GM12891 (cell line): ENCODE data around the gene TRPV2.

ENCODE experiments used
- DNase-seq: peaks from one replicate; pipeline ENCODE4 v3.0.0; 2011; ENCODE audit warnings: low spot score; ENCODE audit not compliant: insufficient read length
- FAIRE-seq: peaks from 2 replicates; lab custom pipeline; 2011; peaks lifted over from hg19 to GRCh38; lab: Jason Lieb, UNC
- PAX5 ChIP-seq: IDR thresholded peaks from 2 replicates; pipeline ENCODE4 v1.6.1; 2011; ENCODE audit warnings: low read length, moderate library complexity, mild to moderate bottlenecking; ENCODE audit not compliant: insufficient read depth, severe bottlenecking
- POLR2A ChIP-seq: IDR thresholded peaks from 2 replicates; pipeline ENCODE4 v1.6.1; 2011; ENCODE audit warnings: low read depth, low read length, control low read depth
- POLR2AphosphoS5 ChIP-seq: IDR thresholded peaks from 2 replicates; pipeline ENCODE4 v1.6.1; 2011; ENCODE audit warnings: low read depth, low read length, control low read depth
- POU2F2 ChIP-seq: IDR thresholded peaks from 2 replicates; pipeline ENCODE4 v1.6.1; 2011; ENCODE audit warnings: low read depth, mild to moderate bottlenecking, control low read depth, low read length, moderate library complexity
- SPI1 ChIP-seq: IDR thresholded peaks from 2 replicates; pipeline ENCODE4 v1.6.1; 2011; ENCODE audit warnings: low read depth, low read length, control low read depth
- TAF1 ChIP-seq: IDR thresholded peaks from 2 replicates; pipeline ENCODE4 v1.6.1; 2011; ENCODE audit warnings: low read depth, low read length, control low read depth

The TRPV2 gene

DNA sequence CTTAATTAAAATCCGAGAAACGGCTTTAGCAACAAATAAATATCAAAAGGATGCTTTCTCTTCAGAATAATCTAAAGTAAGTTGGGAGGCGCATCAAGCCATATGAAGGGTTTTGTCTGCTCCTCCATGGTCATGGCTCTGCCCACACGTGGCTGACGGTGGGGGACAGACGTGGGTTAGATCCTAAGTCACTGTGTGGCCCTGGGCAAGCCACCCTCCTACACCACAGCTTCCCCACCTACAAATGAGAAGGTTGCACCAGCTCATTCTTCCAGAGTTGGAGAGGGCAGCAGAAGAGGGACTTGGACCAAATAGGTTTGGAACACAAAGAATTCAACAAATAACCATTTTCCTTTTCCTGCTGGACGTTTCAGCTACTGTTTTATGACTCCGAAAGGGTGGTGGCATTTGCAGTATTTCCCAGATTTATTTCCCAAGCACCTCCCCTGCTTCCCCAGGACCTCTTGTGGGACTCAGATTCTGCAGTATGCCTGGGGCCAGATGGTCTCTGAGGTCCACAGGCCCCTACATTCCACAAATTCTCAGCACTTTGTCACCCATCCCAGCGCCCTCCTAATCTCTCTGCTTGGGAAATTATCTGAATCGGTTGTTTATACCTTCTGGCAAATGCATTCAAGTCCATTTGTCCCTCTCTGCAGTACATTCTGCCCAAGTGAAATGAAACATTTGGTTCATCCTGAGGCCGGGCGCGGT lies 58.8 kb downstream of the TRPV2 start:
- no peak for FAIRE-seq
- DNase-seq, result no peak
- TF ChIP-seq POLR2A (no peak), POU2F2 (no peak), POLR2AphosphoS5 (no peak), PAX5 (no peak), SPI1 (no peak), TAF1 (no peak)

- DNase-seq (no peak), FAIRE-seq (no peak)
- TF ChIP-seq PAX5 (no peak), POLR2A (no peak), POLR2AphosphoS5 (no peak), POU2F2 (no peak), SPI1 (no peak), TAF1 (no peak)
Measured at GRCh38 chr17:16475179-16475704, 59.9 kb downstream of the TRPV2 start.

GRCh38 chr17:16477255-16477654 lies 61.9 kb downstream of the TRPV2 start:
- no peak for TF ChIP-seq POU2F2
- TF ChIP-seq POLR2A, result no peak
- no peak for TF ChIP-seq PAX5
- TF ChIP-seq TAF1, result no peak
- no peak for TF ChIP-seq SPI1
- no peak for TF ChIP-seq POLR2AphosphoS5
- FAIRE-seq, result no peak

GRCh38 chr17:16477666-16478065 lies 62.3 kb downstream of the TRPV2 start:
- DNase-seq, result no peak
- TF ChIP-seq PAX5 (no peak), POLR2A (no peak), TAF1 (no peak), SPI1 (no peak), POLR2AphosphoS5 (no peak), POU2F2 (no peak)
- FAIRE-seq, result no peak

More at GRCh38 chr17:16477255-16477654, 61.9 kb downstream of the TRPV2 start:
- DNase-seq, result no peak

DNA sequence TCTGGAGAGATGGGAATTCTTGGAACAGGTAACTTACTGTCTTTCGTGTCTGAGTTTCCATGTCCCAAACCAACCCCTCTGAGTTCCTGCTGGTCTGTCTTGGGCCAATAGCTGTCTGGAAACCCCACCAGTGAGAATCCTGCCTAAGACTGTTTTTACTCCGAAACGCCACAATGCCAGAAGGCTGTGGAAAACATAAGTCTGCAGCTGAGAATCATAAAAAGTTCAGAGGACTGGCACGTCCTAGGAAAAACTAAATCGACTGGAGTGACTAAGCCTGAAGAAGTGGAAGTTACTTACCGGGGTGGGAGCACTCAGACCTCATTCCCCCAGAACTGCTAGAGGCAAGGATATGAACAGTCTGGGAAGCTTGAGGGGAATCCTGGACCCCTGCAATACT lies 63.3 kb downstream of the TRPV2 start:
- no peak for TF ChIP-seq POU2F2
- no peak for TF ChIP-seq POLR2AphosphoS5
- no peak for TF ChIP-seq TAF1
- TF ChIP-seq PAX5, result no peak
- TF ChIP-seq POLR2A, result no peak
- TF ChIP-seq SPI1, result no peak
- DNase-seq (no peak), FAIRE-seq (no peak)

DNA sequence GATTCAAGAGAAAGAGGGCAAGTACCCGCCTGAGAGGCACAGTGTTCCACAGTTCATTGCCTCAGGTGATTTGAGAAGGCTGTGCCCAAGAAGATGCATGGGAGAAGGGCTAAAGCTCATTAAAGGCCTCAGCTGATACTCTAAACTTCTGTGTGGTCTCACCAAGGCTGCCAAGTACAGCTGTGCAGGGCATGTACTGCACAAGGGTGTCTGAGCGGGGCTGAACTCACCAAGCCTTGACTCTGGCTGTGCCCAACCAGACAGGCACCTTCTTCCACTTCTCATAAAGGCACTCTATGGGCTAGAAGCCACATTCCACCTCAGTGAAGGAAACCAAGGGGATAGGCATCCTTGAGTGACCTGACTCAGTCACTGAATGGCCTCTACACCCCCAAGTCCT lies 63.9 kb downstream of the TRPV2 start:
- TF ChIP-seq TAF1 (no peak), POLR2A (no peak), POLR2AphosphoS5 (no peak), POU2F2 (no peak), SPI1 (no peak), PAX5 (no peak)
- DNase-seq, result no peak
- no peak for FAIRE-seq

GRCh38 chr17:16480995-16481394 lies 65.6 kb downstream of the TRPV2 start:
- FAIRE-seq (no peak), DNase-seq (no peak)
- TF ChIP-seq SPI1 (no peak), PAX5 (no peak), POU2F2 (no peak), POLR2AphosphoS5 (no peak), POLR2A (no peak), TAF1 (no peak)

- FAIRE-seq, result no peak
Measured at GRCh38 chr17:16482253-16482652, 66.9 kb downstream of the TRPV2 start.

DNA sequence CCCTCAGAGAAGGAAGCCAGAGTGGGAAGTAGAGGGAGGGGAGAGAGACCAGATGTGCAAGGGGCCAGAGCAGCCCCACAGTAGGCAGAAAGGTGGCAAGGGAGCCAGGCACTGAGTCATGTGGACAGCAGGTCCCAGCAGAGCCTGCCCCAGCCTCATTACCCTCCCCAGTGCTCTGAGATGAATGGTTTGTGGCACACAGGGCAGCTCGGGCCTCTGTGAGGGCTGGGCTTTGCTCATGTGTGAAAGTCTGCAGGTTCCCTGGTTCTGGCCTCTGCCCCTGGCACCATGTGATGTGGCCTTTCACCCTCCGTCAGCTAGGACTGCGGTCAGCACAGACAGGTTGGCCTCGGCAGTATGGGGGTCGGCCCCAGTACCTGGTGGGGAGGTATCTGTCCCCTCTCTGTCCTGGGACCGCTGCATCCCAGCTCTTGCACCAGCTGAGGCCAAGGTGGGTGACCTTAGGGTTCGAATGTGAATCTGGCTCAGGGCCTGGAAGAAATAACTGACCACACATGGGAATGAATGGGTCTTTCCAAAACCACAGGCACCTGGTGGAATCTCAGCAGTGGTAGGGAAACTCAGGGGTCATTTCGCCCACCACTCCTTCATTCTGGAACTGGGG lies 67.8 kb downstream of the TRPV2 start:
- TF ChIP-seq TAF1 (no peak), POU2F2 (no peak), POLR2A (no peak), POLR2AphosphoS5 (no peak), PAX5 (no peak), SPI1 (no peak)

More at GRCh38 chr17:16482253-16482652, 66.9 kb downstream of the TRPV2 start:
- TF ChIP-seq POU2F2 (no peak), PAX5 (no peak), TAF1 (no peak), SPI1 (no peak), POLR2AphosphoS5 (no peak), POLR2A (no peak)
- DNase-seq, result no peak

GRCh38 chr17:16484445-16485175 lies 69.2 kb downstream of the TRPV2 start:
- FAIRE-seq (no peak), DNase-seq (no peak)
- no peak for TF ChIP-seq SPI1
- no peak for TF ChIP-seq POU2F2
- no peak for TF ChIP-seq TAF1

More for the DNA sequence above, 67.8 kb downstream of the TRPV2 start:
- FAIRE-seq (no peak), DNase-seq (no peak)
